ENCODE data around the gene POLR2A.

The POLR2A gene

GRCh38 chr17:7503521-7503920 lies 19.4 kb downstream of the POLR2A start:
- no peak for DNase-seq (ENCODE audit: low read depth)

- DNase-seq (ENCODE audit: low read depth), result no peak
Measured at GRCh38 chr17:7508145-7508544, 24.0 kb downstream of the POLR2A start.

GRCh38 chr17:7508846-7509245 lies 24.7 kb downstream of the POLR2A start:
- DNase-seq (ENCODE audit: low read depth), result no peak

- DNase-seq (ENCODE audit: low read depth), result no peak
Measured at GRCh38 chr17:7509937-7510336, 25.8 kb downstream of the POLR2A start.

- no peak for DNase-seq (ENCODE audit: low read depth)
Measured at GRCh38 chr17:7511108-7511507, 26.9 kb downstream of the POLR2A start.

- DNase-seq (ENCODE audit: low read depth), result no peak
Measured at GRCh38 chr17:7512105-7512504, 27.9 kb downstream of the POLR2A start.

GRCh38 chr17:7512824-7513540 lies 28.8 kb downstream of the POLR2A start:
- DNase-seq (ENCODE audit: low read depth), result no peak

- DNase-seq (ENCODE audit: low read depth), result no peak
Measured at GRCh38 chr17:7513850-7514419, 29.8 kb downstream of the POLR2A start.

GRCh38 chr17:7515911-7516610 lies 31.9 kb downstream of the POLR2A start:
- DNase-seq (ENCODE audit: low read depth), result no peak

GRCh38 chr17:7523033-7523432 lies 38.9 kb downstream of the POLR2A start:
- DNase-seq (ENCODE audit: low read depth), result peak; percentile 28

GRCh38 chr17:7528842-7529241 lies 44.7 kb downstream of the POLR2A start:
- DNase-seq (ENCODE audit: low read depth), result no peak

- DNase-seq (ENCODE audit: low read depth), result no peak
Measured at GRCh38 chr17:7530023-7530900, 46.1 kb downstream of the POLR2A start.

- DNase-seq (ENCODE audit: low read depth), result no peak
Measured at GRCh38 chr17:7538050-7538449, 53.9 kb downstream of the POLR2A start.

- no peak for DNase-seq (ENCODE audit: low read depth)
Measured at GRCh38 chr17:7538891-7539545, 54.9 kb downstream of the POLR2A start.

- DNase-seq (ENCODE audit: low read depth), result no peak
Measured at GRCh38 chr17:7541074-7541621, 57.0 kb downstream of the POLR2A start.

- no peak for DNase-seq (ENCODE audit: low read depth)
Measured at GRCh38 chr17:7544911-7545310, 60.7 kb downstream of the POLR2A start.

- peak; percentile 48 for DNase-seq (ENCODE audit: low read depth)
Measured at GRCh38 chr17:7548585-7549400, 64.6 kb downstream of the POLR2A start, which contains the start of gene TNFSF12. Gene TNFSF12 (plus strand): TSS chr17:7549058. CDS start chr17:7549154, 96 bp downstream.

Measured in activated T-cell treated with anti-CD3 and anti-CD28 coated beads for 48 hours (primary cell).